HepG2 (cell line): ENCODE data around the gene CPN1. TPM values are rescaled to one million over a fixed set of nuclear protein-coding genes. Genes with fewer than 3 reads are reported as not detected.

ENCODE experiments used
- ATAC-seq: fragments of 200-7000 bp; cut with Tn5 transposase; 3 replicates; pipeline ENCODE4 v1.9.1; 2020; ENCODE audit warnings: mild to moderate bottlenecking, moderate library complexity
- BruUV-seq: library from RNA; stranded (reverse); fragments of 400-500 nt; replicated peaks from 2 replicates; lab custom pipeline; 2021; lab: Mats Ljungman, UMichigan
- CTCF ChIA-PET: fragments of 300-600 bp; formaldehyde crosslinking; extraction: SDS; loops from one replicate; lab custom pipeline; 2021; ENCODE audit warnings: low total read pairs, inconsistent platforms, low intra/inter-chr PET ratio; lab: Yijun Ruan, JAX
- POLR2A ChIA-PET: fragments of 350-600 bp; sonication (Branson Sonifier 250); formaldehyde crosslinking; loops from one replicate; lab custom pipeline; 2020; ENCODE audit warnings: antibody characterized with exemption, inconsistent platforms; lab: Yijun Ruan, JAX
- DNase-seq: peaks from one replicate; pipeline ENCODE4 v3.0.0-alpha.2; 2015; ENCODE audit warnings: low spot score
- FAIRE-seq: peaks from 3 replicates; lab custom pipeline; 2011; peaks lifted over from hg19 to GRCh38; lab: Jason Lieb, UNC
- H2AFZ ChIP-seq: one replicate; pipeline ENCODE4 v1.6.1; 2011; ENCODE audit warnings: low read length, inconsistent platforms
- H3K27ac ChIP-seq: fragments of 300-600 bp; 3 replicates; pipeline ENCODE4 v1.8.0; 2011; ENCODE audit warnings: mixed run types, mild to moderate bottlenecking, mixed read lengths, low read length, inconsistent platforms; ENCODE audit not compliant: insufficient read depth; ENCODE audit errors: extremely low read length
- H3K27me3 ChIP-seq, 2 experiments: fragments of 200-600 bp in 1 of 2; 2 replicates in 1 of 2; 3 replicates in 1 of 2; pipeline versions ENCODE4 v1.6.0 to v1.8.0; 2011; ENCODE audit warnings: low read length in 2 of 2, mild to moderate bottlenecking in 2 of 2, moderate library complexity in 2 of 2, inconsistent platforms in 1 of 2; ENCODE audit not compliant: insufficient read depth in 2 of 2, control insufficient read depth in 1 of 2
- H3K36me3 ChIP-seq, 2 experiments: fragments of 200-600 bp in 1 of 2; replicated peaks in 1 of 2; 2 replicates in 1 of 2; 3 replicates in 1 of 2; pipeline versions ENCODE4 v1.5.1 to v1.8.0; 2011; ENCODE audit warnings: low read length in 2 of 2, inconsistent platforms in 1 of 2; ENCODE audit not compliant: insufficient read depth in 2 of 2, control insufficient read depth in 1 of 2
- H3K4me1 ChIP-seq: 2 replicates; pipeline ENCODE4 v1.5.1; 2012; ENCODE audit warnings: low read length, inconsistent platforms; ENCODE audit not compliant: insufficient read depth
- H3K4me2 ChIP-seq: 2 replicates; pipeline ENCODE4 v1.6.0; 2011; ENCODE audit warnings: low read depth, low read length, inconsistent platforms
- H3K4me3 ChIP-seq, 3 experiments: fragments of 200-600 bp in 1 of 3; sonication (generic), shearing (Covaris generic) in 1 of 3; replicated peaks in 1 of 3; 2 replicates each; pipeline ENCODE4 v1.5.1; 2011 to 2016; ENCODE audit warnings: low read length in 3 of 3, inconsistent platforms in 2 of 3, low read depth in 2 of 3, mild to moderate bottlenecking in 2 of 3, control low read depth in 1 of 3, mixed read lengths in 1 of 3; ENCODE audit not compliant: insufficient read depth in 1 of 3
- H3K79me2 ChIP-seq: one replicate; pipeline ENCODE4 v1.6.1; 2011; ENCODE audit warnings: low read length, inconsistent platforms; ENCODE audit not compliant: insufficient read depth
- H3K9ac ChIP-seq: 2 replicates; pipeline ENCODE4 v1.6.0; 2011; ENCODE audit warnings: mild to moderate bottlenecking, low read depth, low read length, inconsistent platforms; ENCODE audit not compliant: insufficient read depth
- H3K9me3 ChIP-seq: 2 replicates; pipeline ENCODE4 v1.5.1; 2012; ENCODE audit warnings: mild to moderate bottlenecking, low read length
- H4K20me1 ChIP-seq: 2 replicates; pipeline ENCODE4 v1.6.0; 2011; ENCODE audit warnings: inconsistent platforms, mild to moderate bottlenecking, low read length, moderate library complexity; ENCODE audit not compliant: insufficient read depth
- IKZF1 ChIP-seq: fragments of 450-650 bp; IDR thresholded peaks from 2 replicates; pipeline ENCODE4 v1.7.1; 2016
- MBD4 ChIP-seq: IDR thresholded peaks from 2 replicates; pipeline ENCODE4 v1.6.1; 2012; ENCODE audit warnings: low read length, inconsistent platforms, borderline replicate concordance
- NCOA5 ChIP-seq: sonication (generic); formaldehyde crosslinking; IDR thresholded peaks from 2 replicates; pipeline ENCODE4 v1.4.0; 2020; ENCODE audit warnings: missing genetic modification reagents
- RAD21 ChIP-seq: fragments of 450-650 bp; formaldehyde crosslinking; IDR thresholded peaks from 2 replicates; pipeline ENCODE4 v1.5.0; 2020; ENCODE audit warnings: mild to moderate bottlenecking
- SRSF1 ChIP-seq: fragments of 200-400 bp; formaldehyde crosslinking; optimal IDR thresholded peaks from 2 replicates; pipeline ENCODE3; 2017; ENCODE audit warnings: mild to moderate bottlenecking, low read depth, low read length, moderate library complexity
- XRCC5 ChIP-seq: fragments of 200-400 bp; formaldehyde crosslinking; optimal IDR thresholded peaks from 2 replicates; pipeline ENCODE3; 2017; ENCODE audit warnings: mild to moderate bottlenecking, low read length
- ZBTB26 ChIP-seq: IDR thresholded peaks from 2 replicates; pipeline ENCODE4 v1.6.1; 2016; ENCODE audit warnings: missing compliant biosample characterization, missing genetic modification reagents, borderline replicate concordance
- ZNF552 ChIP-seq: sonication (generic); formaldehyde crosslinking; IDR thresholded peaks from 2 replicates; pipeline ENCODE4 v1.9.0; 2022; ENCODE audit warnings: missing genetic modification reagents, mild to moderate bottlenecking, borderline replicate concordance
- ZNF670 ChIP-seq: sonication (generic); formaldehyde crosslinking; IDR thresholded peaks from 2 replicates; pipeline ENCODE4 v1.8.0; 2022; ENCODE audit warnings: mild to moderate bottlenecking, missing genetic modification reagents, borderline replicate concordance
- WGBS: methylation state at CpG from one replicate; pipeline ENCODE4 v1.1.6; 2017; ENCODE audit warnings: low lambda C conversion rate; 5-methylcytosine and 5-hydroxymethylcytosine counted together
- in situ Hi-C: cut with HindIII; loops from 2 replicates; pipeline ENCODE4 v1.10.0; 2017; ENCODE audit warnings: low pct_unique_long_range_greater_than_20kb; ENCODE audit not compliant: extremely low pct_ligation_motif_present
- intact Hi-C: fragments of 100-400 bp; cut with micrococcal nuclease; formaldehyde crosslinking; loops from one replicate; pipeline ENCODE4 v1.10.0; 2022; ENCODE audit not compliant: unreplicated experiment
- polyA plus RNA-seq, 8 experiments: library from polyadenylated mRNA; depleted of rRNA in 3 of 8; stranded (reverse) in 7 of 8; unstranded in 1 of 8; fragments of >200 nt; fragmentation: Illumina TruSeq in 4 of 8; extraction: Trizol in 4 of 8; gene quantifications; 2 replicates each; pipeline versions ENCODE4 v1.2.1 to v1.2.3, GENCODE V29; 2011 to 2016; ENCODE audit warnings: low read depth in 4 of 8, missing spikeins in 1 of 8, mixed read lengths in 1 of 8; ENCODE audit not compliant: insufficient read depth in 1 of 8
- total RNA-seq, 5 experiments: library from RNA; depleted of rRNA; stranded (reverse); fragments of >200 nt; fragmentation: Illumina TruSeq; extraction: Trizol; gene quantifications; 2 replicates each; pipeline ENCODE4 v1.2.3, GENCODE V29; 2016; ENCODE audit warnings: low read depth in 1 of 5
- TF ChIP-seq, protein P1 (sequence below): IDR thresholded peaks from 2 replicates; pipeline ENCODE4 v1.6.1; 2016

CPN1 gene
- total and polyA plus RNA-seq, 2 of the 13 experiments (the other 11 are each of a cell fraction or from before 2014, with no cell fraction given): 17.3 to 35.1 TPM

DNA sequence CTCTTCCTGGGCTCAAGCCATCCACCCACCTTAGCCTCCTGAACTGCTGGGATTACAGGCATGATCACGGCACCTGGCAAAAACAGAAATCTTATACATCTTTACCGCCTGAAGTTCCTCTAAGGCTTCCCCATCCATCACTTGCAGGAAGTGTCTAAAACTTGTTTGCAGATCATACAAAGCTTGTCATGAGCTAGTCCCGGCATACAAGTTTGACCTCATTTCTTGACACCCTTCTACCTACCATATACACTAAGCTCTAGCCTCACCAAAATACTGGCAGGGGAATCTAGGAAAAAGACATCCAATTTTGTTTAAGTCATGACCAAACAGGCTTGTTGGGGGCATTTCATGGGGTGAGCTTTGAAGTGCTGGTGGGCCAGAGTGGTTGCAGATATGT lies 86.4 kb downstream of the CPN1 start:
- Histone ChIP-seq H3K4me3 (no peak overlapping the region), H3K27me3 (no peaks in the 10 kb centered on the region), H3K4me2 (no peak overlapping the region), H3K27ac (no peak overlapping the region), H2AFZ (no peak overlapping the region), H3K9ac (no peak overlapping the region), H3K9me3 (no peaks in the 10 kb centered on the region), H3K4me1 (peaks cover 9% of the 10 kb centered on the region), H3K36me3 (no peaks in the 10 kb centered on the region), H4K20me1 (no peaks in the 10 kb centered on the region), H3K79me2 (peaks cover 5% of the 10 kb centered on the region)
- 100% methylated on average over 3 of the region's 3 CpGs for WGBS
- in situ Hi-C loops (no loop called here), intact Hi-C loops (no loop called here)
- TF ChIP-seq XRCC5: no peak
- no peak for TF ChIP-seq ZBTB26 (CRISPR knock-in tag)
- no peak for TF ChIP-seq IKZF1
- no peak for TF ChIP-seq ZNF552 (CRISPR knock-in tag)
- TF ChIP-seq NCOA5: no peak
- TF ChIP-seq, protein P1, sequence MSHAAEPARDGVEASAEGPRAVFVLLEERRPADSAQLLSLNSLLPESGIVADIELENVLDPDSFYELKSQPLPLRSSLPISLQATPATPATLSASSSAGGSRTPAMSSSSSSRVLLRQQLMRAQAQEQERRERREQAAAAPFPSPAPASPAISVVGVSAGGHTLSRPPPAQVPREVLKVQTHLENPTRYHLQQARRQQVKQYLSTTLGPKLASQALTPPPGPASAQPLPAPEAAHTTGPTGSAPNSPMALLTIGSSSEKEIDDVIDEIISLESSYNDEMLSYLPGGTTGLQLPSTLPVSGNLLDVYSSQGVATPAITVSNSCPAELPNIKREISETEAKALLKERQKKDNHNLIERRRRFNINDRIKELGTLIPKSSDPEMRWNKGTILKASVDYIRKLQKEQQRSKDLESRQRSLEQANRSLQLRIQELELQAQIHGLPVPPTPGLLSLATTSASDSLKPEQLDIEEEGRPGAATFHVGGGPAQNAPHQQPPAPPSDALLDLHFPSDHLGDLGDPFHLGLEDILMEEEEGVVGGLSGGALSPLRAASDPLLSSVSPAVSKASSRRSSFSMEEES (CRISPR knock-in tag): no peak
- no peak for TF ChIP-seq ZNF670 (CRISPR knock-in tag)
- TF ChIP-seq MBD4: no peak
- TF ChIP-seq RAD21 (CRISPR knock-in tag): no peak
- no peak for TF ChIP-seq SRSF1
- no TSS peak for BruUV-seq
- ChIA-PET CTCF (no interaction called here), POLR2A (interaction anchor here (1.6 kb wide), 1 partner anchor 14 kb away, joined by 4 read pairs; the partner anchor contains the start of gene DNMBP)
- DNase-seq: no peak
- ATAC-seq: no peak
- FAIRE-seq: no peak
